Tibial artery (tissue), 4 donors: ENCODE results near the gene CWC22.

Source experiments
- DNase-seq, 2 donors: peaks; one replicate each; pipeline ENCODE4 v3.0.0-alpha.2; 2019
- H3K27ac ChIP-seq, 2 donors: fragments of 200-600 bp; sonication (generic) in 1 of 2; 1 replicate in 1 of 2; 2 replicates in 1 of 2; pipeline ENCODE4 v1.5.1; 2018 to 2019; ENCODE audit warnings: mild to moderate bottlenecking in 1 of 2
- H3K27me3 ChIP-seq, 2 donors: fragments of 200-600 bp; sonication (generic) in 1 of 2; one replicate each; pipeline versions ENCODE4 v1.5.1 to v1.6.0; 2016 to 2019
- H3K36me3 ChIP-seq, 3 donors: fragments of 200-600 bp; sonication (generic) in 2 of 3; one replicate each; pipeline ENCODE4 v1.5.1; 2016 to 2019; ENCODE audit warnings: mild to moderate bottlenecking in 2 of 3
- H3K4me1 ChIP-seq, 4 donors: fragments of 200-600 bp; sonication (generic) in 2 of 4; 1 replicate in 3 of 4; 2 replicates in 1 of 4; pipeline ENCODE4 v1.5.1; 2016 to 2019
- H3K4me3 ChIP-seq, 2 donors: fragments of 200-600 bp; sonication (generic) in 1 of 2; 1 replicate in 1 of 2; 2 replicates in 1 of 2; pipeline ENCODE4 v1.5.1; 2018 to 2019; ENCODE audit warnings: mild to moderate bottlenecking in 2 of 2
- H3K9me3 ChIP-seq, 3 donors: fragments of 200-600 bp; sonication (generic) in 1 of 3; one replicate each; pipeline ENCODE4 v1.5.1; 2016 to 2019
- CTCF ChIP-seq, 2 experiments: fragments of 200-600 bp in 1 of 2; fragments of 450-650 bp in 1 of 2; IDR thresholded peaks; one replicate each; pipeline ENCODE4 v1.5.1; 2017 to 2019; ENCODE audit warnings: antibody characterized with exemption in 2 of 2, mild to moderate bottlenecking in 1 of 2, moderate library complexity in 1 of 2
- intact Hi-C: fragments of 100-400 bp; cut with DNase I; formaldehyde crosslinking; loops from one replicate; pipeline ENCODE4 v1.15.0; 2023; ENCODE audit warnings: low total_unique reads

Gene CWC22

GRCh38 chr2:179925713-179926112 lies 81.4 kb downstream of the CWC22 start:
- no peak for DNase-seq
- intact Hi-C loops: no loop called here
- H3K27me3 ChIP-seq: no peaks in the 10 kb centered on the region
- no peak for TF ChIP-seq CTCF (IDR thresholded peaks at IDR 0.05)
- no peak overlapping the region for H3K27ac ChIP-seq
- H3K36me3 ChIP-seq: peaks cover 0 to 9% (median 0%) of the 10 kb centered on the region in 3 donors
- no peak overlapping the region for H3K4me3 ChIP-seq
- H3K9me3 ChIP-seq: peaks cover 0 to 9% (median 0%) of the 10 kb centered on the region in 3 donors
- no peaks in the 10 kb centered on the region for H3K4me1 ChIP-seq

- Histone ChIP-seq H3K27ac (no peak overlapping the region), H3K27me3 (no peaks in the 10 kb centered on the region), H3K9me3 (no peaks in the 10 kb centered on the region), H3K36me3 (peaks cover 0 to 6% (median 0%) of the 10 kb centered on the region in 3 donors), H3K4me1 (no peaks in the 10 kb centered on the region), H3K4me3 (no peak overlapping the region)
- intact Hi-C loops: no loop called here
- no peak for DNase-seq
- TF ChIP-seq CTCF (IDR thresholded peaks at IDR 0.05): no peak
These were observed 89.8 kb downstream of the CWC22 start for GRCh38 chr2:179917272-179917671.

- no peaks in the 10 kb centered on the region for H3K4me1 ChIP-seq
- intact Hi-C loops: no loop called here
- no peaks in the 10 kb centered on the region for H3K9me3 ChIP-seq
- TF ChIP-seq CTCF (IDR thresholded peaks at IDR 0.05): no peak
- no peaks in the 10 kb centered on the region for H3K27me3 ChIP-seq
- DNase-seq: no peak
- no peak overlapping the region for H3K4me3 ChIP-seq
- H3K27ac ChIP-seq: no peak overlapping the region
- peaks cover 0 to 5% (median 0%) of the 10 kb centered on the region in 3 donors for H3K36me3 ChIP-seq
These were observed 91.6 kb downstream of the CWC22 start for GRCh38 chr2:179915395-179915992.

- Histone ChIP-seq H3K27me3 (no peaks in the 10 kb centered on the region), H3K4me1 (no peaks in the 10 kb centered on the region), H3K4me3 (no peak overlapping the region), H3K9me3 (no peaks in the 10 kb centered on the region), H3K36me3 (no peaks in the 10 kb centered on the region), H3K27ac (no peak overlapping the region)
- intact Hi-C loops: no loop called here
- TF ChIP-seq CTCF (IDR thresholded peaks at IDR 0.05): no peak
- no peak for DNase-seq
These were observed 93.3 kb downstream of the CWC22 start for GRCh38 chr2:179913809-179914208.

- no peaks in the 10 kb centered on the region for H3K27me3 ChIP-seq
- no peaks in the 10 kb centered on the region for H3K9me3 ChIP-seq
- no peak overlapping the region for H3K27ac ChIP-seq
- H3K4me1 ChIP-seq: no peaks in the 10 kb centered on the region
- no peak for DNase-seq
- H3K4me3 ChIP-seq: no peak overlapping the region
- H3K36me3 ChIP-seq: no peaks in the 10 kb centered on the region
- intact Hi-C loops: no loop called here
- TF ChIP-seq CTCF (IDR thresholded peaks at IDR 0.05): no peak
These were observed 95.5 kb downstream of the CWC22 start for GRCh38 chr2:179911569-179911968.

- DNase-seq: no peak
These were observed 96.4 kb downstream of the CWC22 start for GRCh38 chr2:179910735-179911113.

More at GRCh38 chr2:179910735-179911113, 96.4 kb downstream of the CWC22 start:
- Histone ChIP-seq H3K36me3 (no peaks in the 10 kb centered on the region), H3K4me3 (no peak overlapping the region), H3K9me3 (no peaks in the 10 kb centered on the region), H3K4me1 (no peaks in the 10 kb centered on the region), H3K27me3 (no peaks in the 10 kb centered on the region), H3K27ac (no peak overlapping the region)
- intact Hi-C loops: no loop called here
- no peak for TF ChIP-seq CTCF (IDR thresholded peaks at IDR 0.05)
